Gastrocnemius medialis (tissue), 4 donors: ENCODE data around the gene ZNF239.

ENCODE experiments used
- CTCF ChIP-seq, 5 experiments: fragments of 450-650 bp in 3 of 5; fragments of 200-600 bp in 2 of 5; sonication (generic) in 2 of 5; IDR thresholded peaks in 4 of 5; conservative IDR thresholded peaks in 1 of 5; 1 replicate in 4 of 5; 2 replicates in 1 of 5; pipeline ENCODE4 v1.5.1; 2016 to 2019; ENCODE audit warnings: antibody characterized with exemption in 5 of 5, mild to moderate bottlenecking in 3 of 5, moderate library complexity in 3 of 5
- POLR2A ChIP-seq, 2 donors: fragments of 450-650 bp; IDR thresholded peaks; one replicate each; pipeline ENCODE4 v1.6.1; 2017; ENCODE audit warnings: antibody characterized with exemption in 2 of 2, mild to moderate bottlenecking in 2 of 2, moderate library complexity in 2 of 2

- TF ChIP-seq CTCF (IDR thresholded peaks at IDR 0.05 in 4 of 5, conservative IDR thresholded peaks at IDR 0.05 in 1 of 5) (no peak), POLR2A (IDR thresholded peaks at IDR 0.05) (no peak)
Measured at GRCh38 chr10:43616697-43617370, 42.4 kb upstream of the ZNF239 start.
